Neuronal stem cell (in vitro differentiated cells): ENCODE measurements around the gene SSU72. TPM values are rescaled to one million over a fixed set of nuclear protein-coding genes. Genes with fewer than 3 reads are reported as not detected.
A peak's percentile ranks its signal among the peaks of the same experiment; 100 is the strongest.

ENCODE experiments used
- DNase-seq: peaks from one replicate; pipeline ENCODE4 v3.0.0-alpha.2; 2013; ENCODE audit warnings: low spot score
- H2AFZ ChIP-seq: one replicate; pipeline ENCODE4 v1.6.1; 2013; ENCODE audit warnings: mild to moderate bottlenecking, low read length, inconsistent platforms
- H2AK5ac ChIP-seq: 2 replicates; pipeline ENCODE4 v1.6.1; 2013; ENCODE audit warnings: low read depth, mild to moderate bottlenecking, inconsistent platforms, low read length, moderate library complexity, mixed read lengths
- H2BK120ac ChIP-seq: 2 replicates; pipeline ENCODE4 v1.6.1; 2013; ENCODE audit warnings: low read depth, mild to moderate bottlenecking, inconsistent platforms, low read length, moderate library complexity, mixed read lengths
- H2BK12ac ChIP-seq: one replicate; pipeline ENCODE4 v1.6.1; 2013; ENCODE audit warnings: low read length, inconsistent platforms
- H2BK15ac ChIP-seq: 2 replicates; pipeline ENCODE4 v1.6.1; 2013; ENCODE audit warnings: mild to moderate bottlenecking, low read length, inconsistent platforms, mixed read lengths
- H2BK5ac ChIP-seq: one replicate; pipeline ENCODE4 v1.6.1; 2013; ENCODE audit warnings: inconsistent platforms, mild to moderate bottlenecking, low read length, moderate library complexity
- H3K14ac ChIP-seq: one replicate; pipeline ENCODE4 v1.6.1; 2013; ENCODE audit warnings: low read length, inconsistent platforms
- H3K18ac ChIP-seq: 2 replicates; pipeline ENCODE4 v1.6.1; 2013; ENCODE audit warnings: low read length, inconsistent platforms
- H3K23ac ChIP-seq: 2 replicates; pipeline ENCODE4 v1.6.1; 2013; ENCODE audit warnings: low read depth, mild to moderate bottlenecking, mixed read lengths, low read length, inconsistent platforms; ENCODE audit not compliant: poor library complexity
- H3K27ac ChIP-seq: replicated peaks from 3 replicates; pipeline ENCODE4 v1.5.1; 2013; ENCODE audit warnings: low read length, inconsistent platforms
- H3K27me3 ChIP-seq, 3 experiments: 2 replicates each; pipeline ENCODE4 v1.6.1; 2013; ENCODE audit warnings: low read length in 3 of 3, mild to moderate bottlenecking in 2 of 3, inconsistent platforms in 1 of 3, low read depth in 1 of 3, mixed read lengths in 1 of 3, moderate library complexity in 1 of 3; ENCODE audit not compliant: control insufficient read depth in 3 of 3, insufficient read depth in 3 of 3
- H3K36me3 ChIP-seq, 2 donors: replicated peaks in 1 of 2; 2 replicates each; pipeline ENCODE4 v1.6.1; 2013; ENCODE audit warnings: low read length in 2 of 2; ENCODE audit not compliant: control insufficient read depth in 2 of 2, insufficient read depth in 2 of 2
- H3K4ac ChIP-seq: 2 replicates; pipeline ENCODE4 v1.6.1; 2013; ENCODE audit warnings: inconsistent platforms, mild to moderate bottlenecking, low read length, moderate library complexity
- H3K4me1 ChIP-seq, 2 donors: 1 replicate in 1 of 2; 2 replicates in 1 of 2; pipeline ENCODE4 v1.6.1; 2013; ENCODE audit warnings: low read length in 2 of 2, low read depth in 1 of 2; ENCODE audit not compliant: control insufficient read depth in 2 of 2, insufficient read depth in 1 of 2
- H3K4me2 ChIP-seq: one replicate; pipeline ENCODE4 v1.6.1; 2013; ENCODE audit warnings: mild to moderate bottlenecking, low read length, inconsistent platforms; ENCODE audit not compliant: insufficient read depth, poor library complexity, severe bottlenecking
- H3K4me3 ChIP-seq, 2 donors: 2 replicates each; pipeline ENCODE4 v1.5.1; 2013; ENCODE audit warnings: low read length in 2 of 2, mild to moderate bottlenecking in 2 of 2, inconsistent platforms in 1 of 2, moderate library complexity in 1 of 2
- H3K79me1 ChIP-seq: one replicate; pipeline ENCODE4 v1.6.1; 2013; ENCODE audit warnings: low read depth, mild to moderate bottlenecking, inconsistent platforms, low read length, moderate library complexity
- H3K9ac ChIP-seq: one replicate; pipeline ENCODE4 v1.6.1; 2013; ENCODE audit warnings: mild to moderate bottlenecking, low read depth, low read length, inconsistent platforms; ENCODE audit not compliant: poor library complexity
- H3K9me3 ChIP-seq, 2 donors: replicated peaks in 1 of 2; 2 replicates each; pipeline versions ENCODE3 to v1.6.1; 2013; ENCODE audit warnings: low read length in 2 of 2, mild to moderate bottlenecking in 2 of 2, inconsistent platforms in 1 of 2, low read depth in 1 of 2, mixed read lengths in 1 of 2, moderate library complexity in 1 of 2; ENCODE audit not compliant: control insufficient read depth in 2 of 2, insufficient read depth in 1 of 2
- H4K8ac ChIP-seq: one replicate; pipeline ENCODE4 v1.6.1; 2013; ENCODE audit warnings: low read depth, mild to moderate bottlenecking, inconsistent platforms, low read length, moderate library complexity
- H4K91ac ChIP-seq: one replicate; pipeline ENCODE4 v1.6.1; 2013; ENCODE audit warnings: low read length, low read depth, mild to moderate bottlenecking, inconsistent platforms; ENCODE audit not compliant: poor library complexity
- WGBS, 2 donors: extraction: QIAGEN DNeasy Blood & Tissue Kit; methylation state at CpG; one replicate each; pipeline ENCODE4 v1.1.7; 2013; ENCODE audit warnings: missing lambda C conversion rate in 2 of 2, mixed read lengths in 1 of 2; ENCODE audit not compliant: insufficient read length in 2 of 2, insufficient replicate concordance in 1 of 2; ENCODE audit errors: extremely low coverage in 2 of 2; 5-methylcytosine and 5-hydroxymethylcytosine counted together
- polyA plus RNA-seq, 2 experiments: library from polyadenylated mRNA; stranded (reverse); fragments of 200-250 nt; gene quantifications; one replicate each; pipeline ENCODE4 v1.2.3, GENCODE V29; 2013

Gene SSU72
- polyA plus RNA-seq (2013, experiment 1 of 2): 147 TPM
- 144 TPM for polyA plus RNA-seq (2013, experiment 2 of 2)

GRCh38 chr1:1574721-1575537 lies at the start of gene SSU72:
Gene SSU72 (minus strand): TSS chr1:1574863. CDS start chr1:1574557, 306 bp downstream.
- H2BK12ac ChIP-seq: no peak within 1 kb of the TSS
- H3K27me3 ChIP-seq: peaks cover 0 to 9% (median 4%) of the 10 kb centered on the region in 3 experiments
- H2BK15ac ChIP-seq: peak within 1 kb of the TSS; percentile 37
- H3K9ac ChIP-seq: peak within 1 kb of the TSS; percentile 99
- no CpG with 5 or more reads among the region's 87 CpGs for WGBS, 2 donors
- H3K4me3 ChIP-seq: peak within 1 kb of the TSS; percentile 94 to 100
- peak within 1 kb of the TSS; percentile 53 for H4K91ac ChIP-seq
- peaks cover 2% of the 10 kb centered on the region for H3K79me1 ChIP-seq
- peak within 1 kb of the TSS; percentile 93 for H2BK5ac ChIP-seq
- peak within 1 kb of the TSS; percentile 96 for H3K27ac ChIP-seq
- no peaks in the 10 kb centered on the region for H3K9me3 ChIP-seq
- no peak within 1 kb of the TSS for H4K8ac ChIP-seq
- peak; percentile 91 for DNase-seq
- H2AK5ac ChIP-seq: peak within 1 kb of the TSS; percentile 98
- peak within 1 kb of the TSS; percentile 95 for H3K18ac ChIP-seq
- H3K4me1 ChIP-seq: peaks cover 3 to 5% of the 10 kb centered on the region in 2 donors
- H2AFZ ChIP-seq: peak within 1 kb of the TSS; percentile 88
- peak within 1 kb of the TSS; percentile 89 for H3K14ac ChIP-seq
- H3K23ac ChIP-seq: peak within 1 kb of the TSS; percentile 86
- peak within 1 kb of the TSS; percentile 61 for H2BK120ac ChIP-seq
- peaks cover 0 to 25% of the 10 kb centered on the region in 2 donors for H3K36me3 ChIP-seq
- H3K4me2 ChIP-seq: peak within 1 kb of the TSS; percentile 79
- peak within 1 kb of the TSS; percentile 66 for H3K4ac ChIP-seq

DNA sequence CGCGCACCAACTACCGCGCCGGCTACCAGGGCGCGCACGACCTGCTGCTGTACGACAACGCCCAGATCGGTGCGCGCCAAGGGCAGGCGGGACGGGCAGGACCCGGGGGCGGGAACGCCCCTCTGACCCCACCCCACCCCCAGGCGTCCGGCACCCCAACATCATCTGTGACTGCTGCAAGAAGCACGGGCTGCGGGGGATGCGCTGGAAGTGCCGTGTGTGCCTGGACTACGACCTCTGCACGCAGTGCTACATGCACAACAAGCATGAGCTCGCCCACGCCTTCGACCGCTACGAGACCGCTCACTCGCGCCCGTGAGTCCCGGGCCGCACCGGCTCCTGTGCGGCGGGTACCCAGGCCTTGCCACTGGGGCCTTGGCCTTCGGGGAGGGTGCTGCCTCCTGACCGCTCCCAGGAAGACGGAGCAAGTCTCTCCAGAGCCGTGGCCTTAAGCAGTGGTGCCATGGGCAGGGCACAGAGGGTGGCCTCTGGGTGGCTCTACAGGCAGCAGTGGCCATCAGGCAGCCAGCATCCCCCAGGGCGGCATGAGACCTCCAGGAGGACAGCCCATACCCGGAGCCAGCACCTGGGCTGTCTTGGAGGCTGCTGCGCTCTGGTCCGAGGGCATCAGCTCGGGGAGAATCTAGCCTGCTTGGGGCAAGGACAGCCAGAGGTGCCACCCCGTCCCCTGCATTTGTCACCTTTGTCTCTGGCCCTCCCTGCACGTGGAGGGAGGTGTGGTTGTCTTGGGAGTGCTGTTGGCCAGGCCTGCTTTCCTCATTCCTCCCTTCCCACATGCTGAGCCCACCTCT lies 49.2 kb upstream of the SSU72 start:
- Histone ChIP-seq H2AK5ac (no peak overlapping the region), H3K4me3 (no peak overlapping the region), H3K4me1 (no peaks in the 10 kb centered on the region), H4K8ac (no peak overlapping the region), H2AFZ (no peak overlapping the region), H3K9me3 (no peaks in the 10 kb centered on the region), H3K27ac (no peak overlapping the region), H3K18ac (no peak overlapping the region), H3K23ac (peak overlapping the region; percentile 1), H2BK120ac (no peak overlapping the region), H3K4ac (peak overlapping the region; percentile 23), H3K4me2 (no peak overlapping the region), H3K9ac (no peak overlapping the region), H3K14ac (no peak overlapping the region), H3K27me3 (peaks cover 0 to 5% (median 0%) of the 10 kb centered on the region in 3 experiments), H2BK12ac (no peak overlapping the region), H3K79me1 (peaks cover 3% of the 10 kb centered on the region), H2BK5ac (no peak overlapping the region), H3K36me3 (peaks cover 0 to 4% of the 10 kb centered on the region in 2 donors), H4K91ac (no peak overlapping the region), H2BK15ac (no peak overlapping the region)
- DNase-seq: no peak
- WGBS, 2 donors: no CpG with 5 or more reads among the region's 51 CpGs

- no peak overlapping the region for H4K91ac ChIP-seq
- H2BK12ac ChIP-seq: no peak overlapping the region
- no peak overlapping the region for H4K8ac ChIP-seq
- no peak overlapping the region for H3K14ac ChIP-seq
- no peaks in the 10 kb centered on the region for H3K4me1 ChIP-seq
- no peaks in the 10 kb centered on the region for H3K27me3 ChIP-seq
- DNase-seq: no peak
- no peak overlapping the region for H2BK120ac ChIP-seq
- no peak overlapping the region for H2BK15ac ChIP-seq
- peak overlapping the region; percentile 23 for H3K4ac ChIP-seq
- H2BK5ac ChIP-seq: no peak overlapping the region
- no CpG with 5 or more reads among the region's 33 CpGs for WGBS, 2 donors
- H2AK5ac ChIP-seq: no peak overlapping the region
- no peak overlapping the region for H3K27ac ChIP-seq
- no peak overlapping the region for H3K4me3 ChIP-seq
- H3K9me3 ChIP-seq: no peaks in the 10 kb centered on the region
- H3K36me3 ChIP-seq: peaks cover 0 to 4% of the 10 kb centered on the region in 2 donors
- H3K9ac ChIP-seq: no peak overlapping the region
- H3K79me1 ChIP-seq: peaks cover 6% of the 10 kb centered on the region
- H3K18ac ChIP-seq: no peak overlapping the region
- no peak overlapping the region for H2AFZ ChIP-seq
- H3K4me2 ChIP-seq: no peak overlapping the region
- H3K23ac ChIP-seq: peak overlapping the region; percentile 1
Measured at GRCh38 chr1:1623181-1623630, 48.5 kb upstream of the SSU72 start.

DNA sequence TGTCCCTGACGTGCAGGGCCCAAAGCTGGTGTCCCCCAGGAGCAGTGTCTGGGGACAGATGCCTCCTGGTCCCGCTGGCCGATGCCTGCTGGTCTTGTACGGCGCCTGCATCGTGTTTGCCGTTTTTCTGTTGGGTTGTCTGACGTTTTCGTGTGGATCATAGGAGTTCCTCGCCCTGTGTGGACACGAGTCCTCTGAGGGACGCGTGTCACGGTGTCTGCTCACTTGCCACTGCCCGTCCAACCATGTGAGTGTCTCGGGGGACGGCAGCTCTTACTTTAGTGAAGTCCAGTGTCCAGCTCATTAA lies 48.1 kb upstream of the SSU72 start:
- H3K9ac ChIP-seq: no peak overlapping the region
- H3K23ac ChIP-seq: peak overlapping the region; percentile 22
- no peak overlapping the region for H3K4me2 ChIP-seq
- H3K36me3 ChIP-seq: peaks cover 4 to 8% of the 10 kb centered on the region in 2 donors
- H4K8ac ChIP-seq: no peak overlapping the region
- no peak overlapping the region for H3K14ac ChIP-seq
- peaks cover 10% of the 10 kb centered on the region for H3K79me1 ChIP-seq
- no peak overlapping the region for H3K27ac ChIP-seq
- no peak overlapping the region for H2BK5ac ChIP-seq
- no peak overlapping the region for H3K4ac ChIP-seq
- no CpG with 5 or more reads among the region's 17 CpGs for WGBS, 2 donors
- H4K91ac ChIP-seq: no peak overlapping the region
- DNase-seq: no peak
- H3K27me3 ChIP-seq: no peaks in the 10 kb centered on the region
- H2AFZ ChIP-seq: no peak overlapping the region
- H3K18ac ChIP-seq: no peak overlapping the region
- H3K4me3 ChIP-seq: no peak overlapping the region
- no peak overlapping the region for H2AK5ac ChIP-seq
- H3K9me3 ChIP-seq: no peaks in the 10 kb centered on the region
- H2BK12ac ChIP-seq: no peak overlapping the region
- H2BK15ac ChIP-seq: no peak overlapping the region
- H2BK120ac ChIP-seq: no peak overlapping the region
- H3K4me1 ChIP-seq: no peaks in the 10 kb centered on the region
